IMR-90 (cell line): ENCODE results near the gene TIPRL. TPM values are rescaled to one million over a fixed set of nuclear protein-coding genes. Genes with fewer than 3 reads are reported as not detected.
A peak's percentile ranks its signal among the peaks of the same experiment; 100 is the strongest.

Experiments used
- ATAC-seq: fragments of 200-7000 bp; cut with Tn5 transposase; 2 replicates; pipeline ENCODE4 v1.9.1; 2020; ENCODE audit warnings: low read depth, mild to moderate bottlenecking, moderate library complexity
- BruUV-seq: library from RNA; stranded (reverse); fragments of 400-500 nt; replicated peaks from 2 replicates; lab custom pipeline; 2021; lab: Mats Ljungman, UMichigan
- CTCF ChIA-PET: fragments of 300-600 bp; formaldehyde crosslinking; extraction: SDS; loops from one replicate; lab custom pipeline; 2021; ENCODE audit warnings: antibody characterized with exemption; lab: Yijun Ruan, JAX
- POLR2A ChIA-PET: fragments of 300-600 bp; sonication (Branson Sonifier 250); formaldehyde crosslinking; loops from one replicate; lab custom pipeline; 2022; ENCODE audit warnings: antibody characterized with exemption; ENCODE audit not compliant: unreplicated experiment; lab: Charles Lee
- DNase-seq: peaks from one replicate; pipeline ENCODE4 v3.0.0; 2013
- H2AFZ ChIP-seq: replicated peaks from 2 replicates; pipeline ENCODE3; 2013; ENCODE audit warnings: low read length, mild to moderate bottlenecking; ENCODE audit not compliant: poor library complexity
- H2AK5ac ChIP-seq: 2 replicates; pipeline ENCODE4 v1.6.1; 2013; ENCODE audit warnings: low read depth, low read length, inconsistent platforms
- H2AK9ac ChIP-seq: replicated peaks from 2 replicates; pipeline ENCODE3; 2013; ENCODE audit warnings: mild to moderate bottlenecking, low read depth, low read length, moderate library complexity; ENCODE audit not compliant: poor library complexity
- H2BK120ac ChIP-seq: 2 replicates; pipeline ENCODE4 v1.6.1; 2013; ENCODE audit warnings: low read depth, low read length, inconsistent platforms
- H2BK15ac ChIP-seq: 3 replicates; pipeline ENCODE4 v1.6.1; 2013; ENCODE audit warnings: low read depth, low read length, inconsistent platforms
- H2BK20ac ChIP-seq: 2 replicates; pipeline ENCODE4 v1.6.1; 2013; ENCODE audit warnings: low read depth, mild to moderate bottlenecking, inconsistent platforms, low read length, moderate library complexity
- H2BK5ac ChIP-seq: 2 replicates; pipeline ENCODE4 v1.6.1; 2013; ENCODE audit warnings: mild to moderate bottlenecking, low read depth, low read length, inconsistent platforms; ENCODE audit not compliant: poor library complexity, severe bottlenecking
- H3K14ac ChIP-seq: replicated peaks from 2 replicates; pipeline ENCODE4 v1.6.1; 2013; ENCODE audit warnings: low read depth, low read length, inconsistent platforms
- H3K18ac ChIP-seq: 2 replicates; pipeline ENCODE4 v1.6.1; 2013; ENCODE audit warnings: low read depth, low read length, control low read depth
- H3K23ac ChIP-seq: 2 replicates; pipeline ENCODE4 v1.6.1; 2013; ENCODE audit warnings: low read depth, low read length, inconsistent platforms
- H3K27ac ChIP-seq: 2 replicates; pipeline ENCODE4 v1.5.1; 2013; ENCODE audit warnings: mild to moderate bottlenecking, control low read depth, low read length; ENCODE audit not compliant: insufficient read depth
- H3K27me3 ChIP-seq: 2 replicates; pipeline ENCODE4 v1.6.1; 2013; ENCODE audit warnings: low read length; ENCODE audit not compliant: control insufficient read depth, insufficient read depth
- H3K36me3 ChIP-seq: 2 replicates; pipeline ENCODE4 v1.6.1; 2013; ENCODE audit warnings: low read length, mixed read lengths; ENCODE audit not compliant: control insufficient read depth, insufficient read depth
- H3K4ac ChIP-seq: 2 replicates; pipeline ENCODE4 v1.6.1; 2013; ENCODE audit warnings: low read depth, low read length, inconsistent platforms
- H3K4me1 ChIP-seq: 2 replicates; pipeline ENCODE4 v1.6.1; 2013; ENCODE audit warnings: low read length, mixed read lengths; ENCODE audit not compliant: control insufficient read depth, insufficient read depth
- H3K4me2 ChIP-seq: 2 replicates; pipeline ENCODE4 v1.6.1; 2013; ENCODE audit warnings: low read depth, mild to moderate bottlenecking, control low read depth, low read length, moderate library complexity
- H3K4me3 ChIP-seq: 2 replicates; pipeline ENCODE4 v1.5.1; 2013; ENCODE audit warnings: low read depth, mild to moderate bottlenecking, control low read depth, low read length, moderate library complexity; ENCODE audit not compliant: insufficient read depth
- H3K56ac ChIP-seq: 2 replicates; pipeline ENCODE4 v1.6.1; 2013; ENCODE audit warnings: low read length, inconsistent platforms; ENCODE audit not compliant: insufficient read depth; ENCODE audit errors: extremely low read depth
- H3K79me1 ChIP-seq, 2 experiments: 2 replicates each; pipeline ENCODE4 v1.6.1; 2013; ENCODE audit warnings: low read length in 2 of 2, inconsistent platforms in 1 of 2, low read depth in 1 of 2
- H3K9ac ChIP-seq: 2 replicates; pipeline ENCODE4 v1.6.1; 2013; ENCODE audit warnings: low read depth, low read length, control low read depth
- H3K9me1 ChIP-seq: 2 replicates; pipeline ENCODE4 v1.6.1; 2013; ENCODE audit warnings: low read length, inconsistent platforms; ENCODE audit not compliant: insufficient read depth
- H3K9me3 ChIP-seq: 2 replicates; pipeline ENCODE4 v1.6.1; 2013; ENCODE audit warnings: low read length; ENCODE audit not compliant: control insufficient read depth, insufficient read depth
- H4K20me1 ChIP-seq: 2 replicates; pipeline ENCODE4 v1.6.1; 2013; ENCODE audit warnings: low read length, inconsistent platforms; ENCODE audit not compliant: insufficient read depth
- H4K5ac ChIP-seq: 2 replicates; pipeline ENCODE4 v1.6.1; 2013; ENCODE audit warnings: mild to moderate bottlenecking, low read depth, low read length, control low read depth
- H4K8ac ChIP-seq, 2 experiments: 2 replicates each; pipeline ENCODE4 v1.6.1; 2013; ENCODE audit warnings: low read depth in 2 of 2, low read length in 2 of 2, control low read depth in 1 of 2, inconsistent platforms in 1 of 2
- H4K91ac ChIP-seq: 2 replicates; pipeline ENCODE4 v1.6.1; 2013; ENCODE audit warnings: low read depth, low read length, inconsistent platforms; ENCODE audit not compliant: insufficient read depth
- BHLHE40 ChIP-seq: fragments of 150-350 bp; IDR thresholded peaks from 2 replicates; pipeline ENCODE4 v1.6.1; 2016; ENCODE audit warnings: mild to moderate bottlenecking, low read depth, low read length
- CHD1 ChIP-seq: IDR thresholded peaks from 2 replicates; pipeline ENCODE4 v1.6.1; 2012; ENCODE audit warnings: low read depth, low read length, improper control_type of control experiment
- FOS ChIP-seq: fragments of 150-350 bp; IDR thresholded peaks from 2 replicates; pipeline ENCODE4 v1.6.1; 2016; ENCODE audit warnings: low read depth, low read length
- MAFK ChIP-seq: IDR thresholded peaks from 2 replicates; pipeline ENCODE4 v1.6.1; 2012; ENCODE audit warnings: low read depth, low read length, improper control_type of control experiment
- MAZ ChIP-seq: IDR thresholded peaks from 2 replicates; pipeline ENCODE4 v1.6.1; 2012; ENCODE audit warnings: low read depth, mild to moderate bottlenecking, low read length, improper control_type of control experiment, moderate library complexity, borderline replicate concordance
- MXI1 ChIP-seq: IDR thresholded peaks from 2 replicates; pipeline ENCODE4 v1.6.1; 2012; ENCODE audit warnings: low read depth, mild to moderate bottlenecking, low read length, moderate library complexity, borderline replicate concordance
- NFE2L2 ChIP-seq: fragments of 150-350 bp; IDR thresholded peaks from 2 replicates; pipeline ENCODE4 v1.6.1; 2016; ENCODE audit warnings: low read depth, mild to moderate bottlenecking, low read length
- POLR2A ChIP-seq: IDR thresholded peaks from 2 replicates; pipeline ENCODE4 v1.6.1; 2012; ENCODE audit warnings: mild to moderate bottlenecking, low read depth, low read length
- RFX5 ChIP-seq: IDR thresholded peaks from 2 replicates; pipeline ENCODE4 v1.8.0; 2012; ENCODE audit warnings: low read depth, mild to moderate bottlenecking, low read length, moderate library complexity
- SMC3 ChIP-seq: fragments of 150-350 bp; IDR thresholded peaks from 2 replicates; pipeline ENCODE4 v1.6.1; 2016; ENCODE audit warnings: low read depth, mild to moderate bottlenecking, antibody characterized with exemption, low read length, moderate library complexity
- WGBS, 2 experiments: methylation state at CpG; one replicate each; pipeline versions ENCODE4 v1.1.5 to v1.1.7; 2013; ENCODE audit warnings: missing lambda C conversion rate in 2 of 2; ENCODE audit not compliant: insufficient read length in 1 of 2; ENCODE audit errors: extremely low coverage in 2 of 2; 5-methylcytosine and 5-hydroxymethylcytosine counted together
- dilution Hi-C: fragments of 300-500 bp; cut with HindIII; formaldehyde crosslinking; loops from one replicate; pipeline ENCODE4 v1.14.3; 2018; ENCODE audit warnings: low sequenced_read_pairs; ENCODE audit not compliant: unreplicated experiment
- in situ Hi-C: fragments of 300-500 bp; cut with MboI; formaldehyde crosslinking; loops from 3 replicates; pipeline ENCODE4 v1.14.3; 2019; ENCODE audit warnings: low sequenced_read_pairs, inconsistent platforms, mixed read lengths
- intact Hi-C: fragments of 100-400 bp; cut with micrococcal nuclease; formaldehyde crosslinking; loops from 2 replicates; pipeline ENCODE4 v1.10.0; 2022
- polyA plus RNA-seq, 3 experiments: library from polyadenylated mRNA; depleted of rRNA; stranded (reverse); fragments of >200 nt; gene quantifications; 2 replicates each; pipeline ENCODE4 v1.2.3, GENCODE V29; 2012; ENCODE audit warnings: low replicate concordance in 1 of 3
- total RNA-seq: library from RNA; depleted of rRNA; stranded (reverse); fragments of >200 nt; gene quantifications from 2 replicates; pipeline ENCODE4 v1.2.3, GENCODE V29; 2012
- TF ChIP-seq, protein P1 (sequence below): fragments of 150-350 bp; IDR thresholded peaks from 2 replicates; pipeline ENCODE4 v1.6.1; 2017; ENCODE audit warnings: mild to moderate bottlenecking, antibody characterized with exemption, low read length, low read depth
- TF ChIP-seq, protein P2 (sequence below): fragments of 150-350 bp; IDR thresholded peaks from 2 replicates; pipeline ENCODE4 v1.6.1; 2016; ENCODE audit warnings: low read depth, mild to moderate bottlenecking, low read length, moderate library complexity, borderline replicate concordance

The TIPRL gene
- total and polyA plus RNA-seq, 2 of the 4 experiments (the other 2 are of a cell fraction), result 15.4 to 23.8 TPM

DNA sequence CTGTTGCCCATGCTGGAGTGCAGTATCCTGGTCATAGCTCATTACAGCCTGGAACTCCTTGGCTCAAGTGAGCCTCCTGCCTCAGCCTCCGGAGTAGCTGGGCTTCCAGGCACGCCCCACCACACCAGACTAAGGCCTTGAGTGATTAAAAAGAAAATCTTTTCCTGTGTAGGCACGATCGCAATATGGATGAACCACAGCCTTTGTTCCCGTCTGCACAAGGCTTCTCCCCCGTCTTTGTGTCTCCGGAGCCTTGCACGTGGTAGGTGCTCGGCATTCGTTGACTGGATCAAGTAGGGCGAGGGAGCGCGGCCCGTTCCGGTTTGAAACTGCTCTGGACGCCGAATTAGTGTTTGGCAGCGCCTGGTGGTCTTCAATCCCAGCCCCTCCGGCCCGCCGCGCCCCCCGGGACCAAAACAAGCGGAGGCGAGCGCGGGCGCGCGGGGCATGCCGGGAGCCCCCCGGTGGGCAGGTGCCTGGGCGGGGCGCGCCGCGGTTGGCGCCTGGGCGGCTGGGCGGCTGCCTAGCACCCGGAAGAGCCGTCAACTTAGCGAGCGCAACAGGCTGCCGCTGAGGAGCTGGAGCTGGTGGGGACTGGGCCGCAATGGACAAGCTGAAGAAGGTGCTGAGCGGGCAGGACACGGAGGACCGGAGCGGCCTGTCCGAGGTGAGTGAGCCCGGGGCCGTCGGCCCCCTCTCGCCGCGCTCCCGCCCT, 46.9 kb downstream of the TIPRL start, which contains the start of gene SFT2D2 (continued):
- TF ChIP-seq, protein P1, sequence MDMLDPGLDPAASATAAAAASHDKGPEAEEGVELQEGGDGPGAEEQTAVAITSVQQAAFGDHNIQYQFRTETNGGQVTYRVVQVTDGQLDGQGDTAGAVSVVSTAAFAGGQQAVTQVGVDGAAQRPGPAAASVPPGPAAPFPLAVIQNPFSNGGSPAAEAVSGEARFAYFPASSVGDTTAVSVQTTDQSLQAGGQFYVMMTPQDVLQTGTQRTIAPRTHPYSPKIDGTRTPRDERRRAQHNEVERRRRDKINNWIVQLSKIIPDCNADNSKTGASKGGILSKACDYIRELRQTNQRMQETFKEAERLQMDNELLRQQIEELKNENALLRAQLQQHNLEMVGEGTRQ, result no peak
- peak; percentile 9; the same call in 1 of the 2 replicates for TF ChIP-seq POLR2A

DNA sequence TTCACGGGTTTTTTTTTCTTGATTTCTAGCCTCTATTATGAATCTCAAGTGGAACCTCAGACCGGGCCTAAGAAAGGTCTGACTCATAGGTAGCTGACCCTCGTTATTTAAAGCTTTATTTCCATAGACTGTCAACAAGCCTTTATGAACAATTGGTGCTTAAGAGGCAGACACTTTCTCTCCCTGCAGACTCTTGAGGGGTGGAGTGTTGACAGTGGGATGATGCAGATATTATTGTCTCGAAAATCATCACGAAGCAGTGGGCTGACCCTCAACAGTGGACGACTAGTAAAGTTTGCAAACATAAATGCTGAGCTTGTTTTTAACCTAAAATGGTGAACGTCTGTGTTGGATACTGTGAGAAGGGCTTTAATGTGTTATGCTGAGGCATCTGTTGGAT, 48.9 kb downstream of the TIPRL start:
- peak overlapping the region; percentile 69 for H4K5ac ChIP-seq
- peak overlapping the region; percentile 25 for H2BK5ac ChIP-seq
- intact Hi-C loops, result loop anchor here (2.0 to 5.0 kb wide), 4 partner anchors 47 to 507 kb away; partner anchors contain the start of genes DCAF6, MPC2 and MPZL1
- no peak overlapping the region for H2AFZ ChIP-seq
- H3K56ac ChIP-seq, result no peak overlapping the region
- ATAC-seq (no peak), DNase-seq (no peak)
- no peak overlapping the region for H3K4ac ChIP-seq
- H3K27ac ChIP-seq, result peak overlapping the region; percentile 60; the same call in 1 of the 2 replicates
- peaks cover 3% of the 10 kb centered on the region for H3K4me1 ChIP-seq
- H3K9me3 ChIP-seq, result peaks cover 3% of the 10 kb centered on the region
- peak overlapping the region; percentile 52; the same call in 1 of the 2 replicates for H3K18ac ChIP-seq
- no peaks in the 10 kb centered on the region; the same call in 1 of the 2 replicates for H3K27me3 ChIP-seq
- peaks cover 32 to 65% of the 10 kb centered on the region in 2 experiments for H3K79me1 ChIP-seq
- peak overlapping the region; percentile 95 for H3K4me2 ChIP-seq
- POLR2A ChIA-PET, result interaction anchor here (0.6 kb wide), 1 partner anchor 11 kb away, joined by 3 read pairs; no protein-coding TSS in a partner anchor
- H3K9ac ChIP-seq, result peak overlapping the region; percentile 49; the same call in 1 of the 2 replicates
- no peak overlapping the region; the same call in 1 of the 2 replicates for H3K4me3 ChIP-seq
- H2AK5ac ChIP-seq, result no peak overlapping the region
- no peak overlapping the region for H2AK9ac ChIP-seq
- dilution Hi-C loops, result no loop called here
- no TSS peak for BruUV-seq
- no peak overlapping the region for H2BK120ac ChIP-seq
- no peak overlapping the region for H4K91ac ChIP-seq
- H4K20me1 ChIP-seq, result peaks cover 8% of the 10 kb centered on the region; the same call in 1 of the 2 replicates
- H2BK15ac ChIP-seq, result no peak overlapping the region
- in situ Hi-C loops, result no loop called here
- H3K14ac ChIP-seq, result no peak overlapping the region
- peaks cover 23% of the 10 kb centered on the region for H3K9me1 ChIP-seq
- WGBS, 2 experiments, result 64% methylated on average over 2 of the region's 7 CpGs; no CpG with 5 or more reads in 1 of the 2 experiments
- 0 out of 4 replicates have a peak overlapping the region, but pooled peaks of 1 of the 2 experiments have one; percentile 6 for H4K8ac ChIP-seq
- no peak overlapping the region for H2BK20ac ChIP-seq
- CTCF ChIA-PET, result interaction anchor here (0.6 to 0.8 kb wide), 2 partner anchors 41 to 1161 kb away, joined by 3 read pairs; no protein-coding TSS in a partner anchor
- H3K36me3 ChIP-seq, result peaks cover 9% of the 10 kb centered on the region
- peak overlapping the region; percentile 21; the same call in 1 of the 2 replicates for H3K23ac ChIP-seq
- TF ChIP-seq CHD1 (no peak), SMC3 (no peak), BHLHE40 (no peak), FOS (no peak), NFE2L2 (no peak), RFX5 (no peak), MAZ (no peak), MAFK (no peak), MXI1 (no peak)
- TF ChIP-seq, protein P2, sequence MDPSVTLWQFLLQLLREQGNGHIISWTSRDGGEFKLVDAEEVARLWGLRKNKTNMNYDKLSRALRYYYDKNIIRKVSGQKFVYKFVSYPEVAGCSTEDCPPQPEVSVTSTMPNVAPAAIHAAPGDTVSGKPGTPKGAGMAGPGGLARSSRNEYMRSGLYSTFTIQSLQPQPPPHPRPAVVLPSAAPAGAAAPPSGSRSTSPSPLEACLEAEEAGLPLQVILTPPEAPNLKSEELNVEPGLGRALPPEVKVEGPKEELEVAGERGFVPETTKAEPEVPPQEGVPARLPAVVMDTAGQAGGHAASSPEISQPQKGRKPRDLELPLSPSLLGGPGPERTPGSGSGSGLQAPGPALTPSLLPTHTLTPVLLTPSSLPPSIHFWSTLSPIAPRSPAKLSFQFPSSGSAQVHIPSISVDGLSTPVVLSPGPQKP, result no peak
- TF ChIP-seq, protein P1, result no peak
